ENCODE data around the gene KRTAP5-3.

GRCh38 chr11:1571760-1572196 lies 36.5 kb downstream of the KRTAP5-3 start:
- TF ChIP-seq POLR2A (IDR thresholded peaks at IDR 0.05) (no peak), CTCF (IDR thresholded peaks at IDR 0.05) (no peak)

Data from esophagus squamous epithelium (tissue), 4 donors.